H1 (cell line): ENCODE results near the gene MMP17. TPM values are rescaled to one million over a fixed set of nuclear protein-coding genes. Genes with fewer than 3 reads are reported as not detected.

Source experiments
- polyA plus RNA-seq, 7 experiments: library from polyadenylated mRNA; depleted of rRNA in 3 of 7; stranded (reverse) in 5 of 7; unstranded in 2 of 7; fragments of >200 nt in 5 of 7; fragments of 200-250 nt in 2 of 7; gene quantifications; 1 replicate in 5 of 7; 2 replicates in 1 of 7; 4 replicates in 1 of 7; pipeline versions ENCODE4 v1.2.1 to v1.2.3, GENCODE V29; 2011 to 2013; ENCODE audit warnings: missing spikeins in 2 of 7, mixed read lengths in 2 of 7
- total RNA-seq: library from RNA; stranded (reverse); fragmentation: NEBNext Ultra II Directional; extraction: Animal tissue kit (Norgen Biotek cat#: 25700); gene quantifications from 2 replicates; pipeline ENCODE4 v1.2.1, GENCODE V29; 2021
- TF ChIP-seq, protein P1 (sequence below): fragments of 300-600 bp; sonication (generic); IDR thresholded peaks from 2 replicates; pipeline ENCODE4 v1.7.1; 2012; ENCODE audit warnings: low read length, moderate library complexity, mild to moderate bottlenecking, inconsistent platforms; ENCODE audit not compliant: insufficient replicate concordance

The MMP17 gene
- total and polyA plus RNA-seq, 2 of the 8 experiments (the other 6 are each of a cell fraction or from before 2014, with no cell fraction given): 41.3 to 53.8 TPM

GRCh38 chr12:131882804-131883520 lies 54.8 kb downstream of the MMP17 start (continued):
- TF ChIP-seq, protein P1, sequence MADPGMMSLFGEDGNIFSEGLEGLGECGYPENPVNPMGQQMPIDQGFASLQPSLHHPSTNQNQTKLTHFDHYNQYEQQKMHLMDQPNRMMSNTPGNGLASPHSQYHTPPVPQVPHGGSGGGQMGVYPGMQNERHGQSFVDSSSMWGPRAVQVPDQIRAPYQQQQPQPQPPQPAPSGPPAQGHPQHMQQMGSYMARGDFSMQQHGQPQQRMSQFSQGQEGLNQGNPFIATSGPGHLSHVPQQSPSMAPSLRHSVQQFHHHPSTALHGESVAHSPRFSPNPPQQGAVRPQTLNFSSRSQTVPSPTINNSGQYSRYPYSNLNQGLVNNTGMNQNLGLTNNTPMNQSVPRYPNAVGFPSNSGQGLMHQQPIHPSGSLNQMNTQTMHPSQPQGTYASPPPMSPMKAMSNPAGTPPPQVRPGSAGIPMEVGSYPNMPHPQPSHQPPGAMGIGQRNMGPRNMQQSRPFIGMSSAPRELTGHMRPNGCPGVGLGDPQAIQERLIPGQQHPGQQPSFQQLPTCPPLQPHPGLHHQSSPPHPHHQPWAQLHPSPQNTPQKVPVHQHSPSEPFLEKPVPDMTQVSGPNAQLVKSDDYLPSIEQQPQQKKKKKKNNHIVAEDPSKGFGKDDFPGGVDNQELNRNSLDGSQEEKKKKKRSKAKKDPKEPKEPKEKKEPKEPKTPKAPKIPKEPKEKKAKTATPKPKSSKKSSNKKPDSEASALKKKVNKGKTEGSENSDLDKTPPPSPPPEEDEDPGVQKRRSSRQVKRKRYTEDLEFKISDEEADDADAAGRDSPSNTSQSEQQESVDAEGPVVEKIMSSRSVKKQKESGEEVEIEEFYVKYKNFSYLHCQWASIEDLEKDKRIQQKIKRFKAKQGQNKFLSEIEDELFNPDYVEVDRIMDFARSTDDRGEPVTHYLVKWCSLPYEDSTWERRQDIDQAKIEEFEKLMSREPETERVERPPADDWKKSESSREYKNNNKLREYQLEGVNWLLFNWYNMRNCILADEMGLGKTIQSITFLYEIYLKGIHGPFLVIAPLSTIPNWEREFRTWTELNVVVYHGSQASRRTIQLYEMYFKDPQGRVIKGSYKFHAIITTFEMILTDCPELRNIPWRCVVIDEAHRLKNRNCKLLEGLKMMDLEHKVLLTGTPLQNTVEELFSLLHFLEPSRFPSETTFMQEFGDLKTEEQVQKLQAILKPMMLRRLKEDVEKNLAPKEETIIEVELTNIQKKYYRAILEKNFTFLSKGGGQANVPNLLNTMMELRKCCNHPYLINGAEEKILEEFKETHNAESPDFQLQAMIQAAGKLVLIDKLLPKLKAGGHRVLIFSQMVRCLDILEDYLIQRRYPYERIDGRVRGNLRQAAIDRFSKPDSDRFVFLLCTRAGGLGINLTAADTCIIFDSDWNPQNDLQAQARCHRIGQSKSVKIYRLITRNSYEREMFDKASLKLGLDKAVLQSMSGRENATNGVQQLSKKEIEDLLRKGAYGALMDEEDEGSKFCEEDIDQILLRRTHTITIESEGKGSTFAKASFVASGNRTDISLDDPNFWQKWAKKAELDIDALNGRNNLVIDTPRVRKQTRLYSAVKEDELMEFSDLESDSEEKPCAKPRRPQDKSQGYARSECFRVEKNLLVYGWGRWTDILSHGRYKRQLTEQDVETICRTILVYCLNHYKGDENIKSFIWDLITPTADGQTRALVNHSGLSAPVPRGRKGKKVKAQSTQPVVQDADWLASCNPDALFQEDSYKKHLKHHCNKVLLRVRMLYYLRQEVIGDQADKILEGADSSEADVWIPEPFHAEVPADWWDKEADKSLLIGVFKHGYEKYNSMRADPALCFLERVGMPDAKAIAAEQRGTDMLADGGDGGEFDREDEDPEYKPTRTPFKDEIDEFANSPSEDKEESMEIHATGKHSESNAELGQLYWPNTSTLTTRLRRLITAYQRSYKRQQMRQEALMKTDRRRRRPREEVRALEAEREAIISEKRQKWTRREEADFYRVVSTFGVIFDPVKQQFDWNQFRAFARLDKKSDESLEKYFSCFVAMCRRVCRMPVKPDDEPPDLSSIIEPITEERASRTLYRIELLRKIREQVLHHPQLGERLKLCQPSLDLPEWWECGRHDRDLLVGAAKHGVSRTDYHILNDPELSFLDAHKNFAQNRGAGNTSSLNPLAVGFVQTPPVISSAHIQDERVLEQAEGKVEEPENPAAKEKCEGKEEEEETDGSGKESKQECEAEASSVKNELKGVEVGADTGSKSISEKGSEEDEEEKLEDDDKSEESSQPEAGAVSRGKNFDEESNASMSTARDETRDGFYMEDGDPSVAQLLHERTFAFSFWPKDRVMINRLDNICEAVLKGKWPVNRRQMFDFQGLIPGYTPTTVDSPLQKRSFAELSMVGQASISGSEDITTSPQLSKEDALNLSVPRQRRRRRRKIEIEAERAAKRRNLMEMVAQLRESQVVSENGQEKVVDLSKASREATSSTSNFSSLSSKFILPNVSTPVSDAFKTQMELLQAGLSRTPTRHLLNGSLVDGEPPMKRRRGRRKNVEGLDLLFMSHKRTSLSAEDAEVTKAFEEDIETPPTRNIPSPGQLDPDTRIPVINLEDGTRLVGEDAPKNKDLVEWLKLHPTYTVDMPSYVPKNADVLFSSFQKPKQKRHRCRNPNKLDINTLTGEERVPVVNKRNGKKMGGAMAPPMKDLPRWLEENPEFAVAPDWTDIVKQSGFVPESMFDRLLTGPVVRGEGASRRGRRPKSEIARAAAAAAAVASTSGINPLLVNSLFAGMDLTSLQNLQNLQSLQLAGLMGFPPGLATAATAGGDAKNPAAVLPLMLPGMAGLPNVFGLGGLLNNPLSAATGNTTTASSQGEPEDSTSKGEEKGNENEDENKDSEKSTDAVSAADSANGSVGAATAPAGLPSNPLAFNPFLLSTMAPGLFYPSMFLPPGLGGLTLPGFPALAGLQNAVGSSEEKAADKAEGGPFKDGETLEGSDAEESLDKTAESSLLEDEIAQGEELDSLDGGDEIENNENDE: no peak
